ENCODE results near the gene RFX7. TPM values are rescaled to one million over a fixed set of nuclear protein-coding genes. Genes with fewer than 3 reads are reported as not detected.

The RFX7 gene
- total and polyA plus RNA-seq, 2 of the 8 experiments (the other 6 are each of a cell fraction or from before 2014, with no cell fraction given): 10.4 to 40.9 TPM

DNA sequence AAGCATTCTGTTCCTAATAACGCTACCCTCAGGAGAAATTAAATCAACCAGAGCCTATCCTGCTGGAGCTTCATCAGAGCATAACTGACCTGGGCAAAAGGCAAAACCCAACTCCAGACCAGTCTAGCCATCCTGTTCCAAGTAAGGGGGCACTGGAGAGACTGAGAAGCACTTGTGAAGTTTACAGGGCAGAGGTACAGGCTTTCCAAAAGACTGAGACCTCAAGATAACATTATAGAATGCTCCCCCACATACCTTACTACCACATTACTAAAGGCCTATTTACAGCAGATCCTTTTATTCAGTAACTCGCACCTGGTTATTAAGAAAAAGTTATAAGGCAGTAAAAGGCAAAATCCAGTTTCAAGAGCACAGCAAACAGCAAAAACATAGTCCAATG lies 35.5 kb downstream of the RFX7 start (continued):
- TF ChIP-seq RXRA (IDR thresholded peaks at IDR 0.05; ENCODE audit: insufficient read depth, low read depth, low read length) (no peak), CEBPB (IDR thresholded peaks at IDR 0.05; ENCODE audit: low read depth, low read length) (no peak), CREB1 (IDR thresholded peaks at IDR 0.05) (no peak), BRCA1 (IDR thresholded peaks at IDR 0.05; ENCODE audit: low read depth, low read length) (no peak), CBX8 (IDR thresholded peaks at IDR 0.05; ENCODE audit: borderline replicate concordance, low read depth, low read length) (no peak)

Measured in H1 (cell line).